G401.6 (cell line): ENCODE results near the gene EDN1.
"Not testable (repeated sequence)": the region's sequence is repeated elsewhere in the genome, so short reads cannot be mapped to it uniquely, and the experiment has no call there.

Experiments
- FAIRE-seq: peaks from 2 replicates; lab custom pipeline; 2012; peaks lifted over from hg19 to GRCh38; lab: Jason Lieb, UNC

The EDN1 gene

DNA sequence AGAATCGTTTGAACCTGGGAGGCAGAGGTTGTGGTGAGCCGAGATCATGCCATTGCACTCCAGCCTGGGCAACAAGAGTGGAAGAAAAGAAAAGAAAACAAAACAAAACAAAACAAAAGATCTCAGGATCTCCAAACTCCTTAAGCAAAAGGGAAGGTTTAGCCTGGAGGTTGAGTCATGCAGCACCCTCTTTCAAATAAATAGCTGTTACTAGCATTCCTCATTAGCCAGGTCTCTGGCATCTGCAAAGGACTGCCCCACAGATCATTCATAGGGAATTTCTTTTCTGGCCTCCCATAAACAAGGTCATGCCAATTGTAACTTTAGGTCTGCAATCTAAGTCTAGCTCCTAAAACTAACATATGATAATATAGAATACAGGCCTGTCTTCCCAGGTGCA lies 37.2 kb downstream of the EDN1 start:
- no peak for FAIRE-seq

DNA sequence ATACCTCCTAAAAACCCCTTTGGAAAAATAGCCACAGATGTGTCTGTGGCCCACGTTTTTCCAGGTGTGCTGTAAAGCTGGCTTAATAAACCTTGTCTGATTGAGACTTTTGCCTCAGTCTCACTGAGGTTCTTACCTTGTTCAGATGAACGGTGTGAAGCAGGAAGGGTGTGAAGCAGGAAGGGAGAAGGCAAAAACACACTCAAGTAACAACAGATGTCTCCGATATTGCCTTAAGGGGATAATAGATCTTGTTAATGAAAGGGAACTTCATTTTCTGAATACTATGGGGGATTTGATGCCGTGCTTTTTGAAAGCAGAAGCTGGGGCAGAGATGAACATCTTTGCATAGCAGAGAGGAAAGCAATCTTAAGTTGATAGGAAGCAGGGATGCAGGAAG lies 37.8 kb downstream of the EDN1 start:
- FAIRE-seq, result no peak

DNA sequence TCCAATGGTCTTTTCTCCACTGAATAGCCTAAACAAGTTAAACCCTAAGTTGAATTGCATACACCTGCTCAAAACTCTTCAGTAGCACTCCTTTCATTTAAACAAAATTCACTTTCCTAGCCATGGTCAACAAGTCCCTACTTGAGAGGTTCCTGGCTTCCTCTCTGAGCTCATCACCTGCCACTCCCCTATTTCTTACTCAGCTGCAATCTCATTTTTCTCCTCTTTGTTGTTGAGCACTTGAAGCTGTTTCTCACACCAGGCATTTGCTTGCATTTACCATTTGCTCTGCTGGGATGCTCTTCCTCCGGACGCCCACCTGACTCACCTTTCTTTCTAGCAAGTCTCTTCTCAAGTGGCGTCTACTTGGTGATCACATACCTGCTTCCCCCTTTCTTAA lies 38.5 kb downstream of the EDN1 start:
- FAIRE-seq, result no peak

DNA sequence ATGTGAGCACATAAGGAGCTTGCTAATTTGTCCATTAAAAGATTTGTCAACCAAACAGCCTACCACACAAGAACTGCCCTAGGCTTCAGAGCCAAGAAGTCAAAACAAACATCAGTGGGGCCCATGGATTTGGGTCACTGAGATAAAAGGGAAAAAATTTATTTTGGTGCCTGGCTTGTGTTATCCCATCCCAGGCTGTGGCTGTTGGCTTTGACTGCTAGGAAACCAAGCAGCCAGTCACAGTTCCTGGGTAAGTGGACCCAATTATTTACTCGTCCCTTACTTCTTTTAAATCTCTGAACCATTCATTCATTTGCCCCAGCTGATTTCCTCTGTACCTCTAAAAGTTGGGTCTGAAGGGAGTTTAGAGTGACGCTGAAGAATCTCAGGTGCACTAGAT lies 41.3 kb downstream of the EDN1 start:
- FAIRE-seq, result no peak

DNA sequence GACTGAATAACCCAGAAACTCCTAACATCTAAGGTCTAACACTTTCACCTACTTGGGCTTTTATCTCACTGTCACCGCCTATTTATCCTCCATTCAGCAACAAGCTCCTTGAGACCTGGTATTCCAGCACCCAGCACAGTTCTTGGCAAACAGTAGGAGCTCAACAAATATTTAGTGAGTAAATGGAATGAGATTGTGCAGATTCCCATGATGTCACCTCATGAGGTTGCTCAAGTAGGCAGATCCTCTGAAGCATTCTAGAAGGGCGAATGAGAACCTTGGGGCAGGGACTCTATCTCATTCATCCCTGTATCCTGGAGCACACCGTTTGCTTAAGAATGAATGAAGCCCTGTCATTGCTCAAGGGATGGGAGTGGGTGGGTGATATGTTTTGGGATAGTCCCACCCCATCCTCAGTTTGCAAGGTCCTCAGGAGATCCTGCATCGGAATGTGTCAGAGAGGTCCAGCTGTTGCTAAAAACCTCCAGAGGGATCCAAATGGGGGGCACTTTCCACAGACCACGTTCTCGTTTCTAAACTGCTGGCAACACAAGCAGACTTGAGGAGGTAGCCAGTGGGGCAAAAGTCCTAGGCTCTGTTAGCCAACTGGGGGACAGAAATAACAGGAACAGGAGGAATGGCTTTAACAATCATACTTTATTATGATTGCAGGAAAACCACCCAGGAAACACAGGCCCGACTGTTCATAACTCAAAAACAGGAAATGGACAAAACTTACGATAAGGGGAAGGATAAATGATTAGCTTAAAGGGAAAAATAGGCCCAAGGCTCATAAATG lies 42.0 kb downstream of the EDN1 start:
- no peak for FAIRE-seq

DNA sequence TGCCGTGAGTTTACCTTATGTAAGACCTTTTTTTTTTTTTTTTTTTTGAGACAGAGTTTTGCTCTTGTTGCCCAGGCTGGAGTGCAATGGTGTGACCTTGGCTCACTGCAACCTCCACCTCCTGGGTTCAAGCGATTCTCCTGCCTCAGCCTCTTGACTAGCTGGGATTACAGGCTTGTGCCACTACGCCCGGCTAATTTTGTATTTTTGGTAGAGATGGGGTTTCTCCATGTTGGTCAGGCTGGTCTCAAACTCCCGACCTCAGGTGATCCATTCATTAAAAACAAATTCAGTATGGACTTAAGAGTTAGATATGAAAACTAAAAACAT lies 42.6 kb downstream of the EDN1 start:
- not testable (repeated sequence) for FAIRE-seq

DNA sequence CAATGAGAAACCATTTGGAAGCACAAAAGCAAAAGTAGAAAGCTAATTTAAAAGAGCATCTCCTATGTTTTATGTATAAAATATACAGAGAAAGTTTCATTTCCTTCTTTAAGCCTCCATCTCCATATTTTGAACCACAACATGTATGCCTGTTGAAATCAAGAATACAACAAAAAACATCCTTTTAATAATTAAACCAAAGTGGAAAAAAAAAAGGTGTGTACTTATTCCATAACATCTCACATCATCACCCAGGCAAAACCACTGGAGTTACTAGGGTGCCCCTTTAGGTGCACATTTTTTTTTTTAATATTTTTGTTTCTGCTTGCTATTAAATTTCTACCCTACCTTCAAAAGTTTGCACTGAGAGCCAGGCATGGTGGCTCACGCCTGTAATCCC lies 43.0 kb downstream of the EDN1 start:
- no peak for FAIRE-seq

DNA sequence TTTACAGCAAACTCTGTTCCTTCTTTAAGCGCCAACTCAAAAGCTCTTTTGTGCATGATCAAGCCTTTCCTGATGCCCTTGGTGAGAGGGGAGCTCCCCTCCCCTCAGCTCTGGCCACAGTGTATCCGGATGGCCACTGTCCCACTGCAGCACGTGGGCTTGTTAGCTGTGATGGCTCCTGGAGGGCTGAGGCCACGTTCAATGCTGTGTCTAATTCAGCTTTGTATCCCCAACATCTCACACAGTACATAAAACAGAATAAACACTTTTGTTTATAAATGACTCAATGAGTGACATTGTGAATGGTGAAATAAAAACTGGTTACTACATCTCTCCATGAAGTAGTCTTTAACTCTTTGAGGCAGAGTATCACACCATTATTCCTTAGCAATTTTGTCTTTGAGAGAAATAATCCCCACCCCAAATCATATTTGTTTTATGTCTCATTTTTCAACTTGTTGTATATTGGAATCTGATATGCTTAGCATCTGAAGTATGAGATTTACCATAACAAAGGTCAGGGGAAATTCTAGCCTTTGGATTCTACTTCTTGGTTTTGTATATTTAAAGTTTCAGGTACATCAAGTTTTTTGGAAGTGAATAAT lies 44.5 kb downstream of the EDN1 start:
- no peak for FAIRE-seq

DNA sequence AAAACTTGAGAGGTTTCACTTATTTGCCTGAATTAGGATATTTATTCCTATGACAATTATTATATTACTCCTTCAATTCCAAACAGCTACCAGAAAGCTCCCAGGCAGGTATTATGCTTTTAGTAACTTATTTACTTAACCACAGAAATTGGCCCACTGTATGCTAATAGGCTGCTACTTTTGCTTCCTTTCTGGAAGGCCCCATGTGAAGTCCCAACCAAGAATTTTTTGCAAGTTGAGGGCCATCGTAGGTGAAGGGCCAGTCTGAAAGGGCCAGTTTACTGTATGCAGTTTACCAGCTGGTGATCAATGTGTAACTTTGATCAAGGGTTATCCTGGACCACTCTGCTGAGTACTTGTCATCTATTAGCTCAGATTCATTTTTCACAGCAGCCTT lies 45.0 kb downstream of the EDN1 start:
- no peak for FAIRE-seq

DNA sequence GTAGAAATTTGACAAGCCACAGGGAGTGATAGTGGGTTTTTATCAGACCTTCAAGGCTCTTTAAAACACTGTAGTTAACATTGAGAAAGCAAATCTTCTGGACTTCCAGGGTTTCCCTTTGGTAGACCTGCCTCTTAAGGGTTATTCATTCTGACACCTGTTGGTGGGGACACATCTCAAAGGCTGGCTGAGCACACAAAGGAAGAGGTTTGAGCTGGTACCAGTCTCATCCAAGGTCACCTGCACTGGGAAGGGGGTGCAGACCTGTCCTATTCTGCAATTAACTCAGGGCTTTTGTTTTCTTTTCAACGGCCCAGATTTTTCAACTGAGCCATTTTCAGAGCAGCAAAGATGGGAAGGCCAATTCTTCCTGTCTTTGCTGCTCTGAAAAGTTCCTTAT lies 45.6 kb downstream of the EDN1 start:
- no peak for FAIRE-seq

DNA sequence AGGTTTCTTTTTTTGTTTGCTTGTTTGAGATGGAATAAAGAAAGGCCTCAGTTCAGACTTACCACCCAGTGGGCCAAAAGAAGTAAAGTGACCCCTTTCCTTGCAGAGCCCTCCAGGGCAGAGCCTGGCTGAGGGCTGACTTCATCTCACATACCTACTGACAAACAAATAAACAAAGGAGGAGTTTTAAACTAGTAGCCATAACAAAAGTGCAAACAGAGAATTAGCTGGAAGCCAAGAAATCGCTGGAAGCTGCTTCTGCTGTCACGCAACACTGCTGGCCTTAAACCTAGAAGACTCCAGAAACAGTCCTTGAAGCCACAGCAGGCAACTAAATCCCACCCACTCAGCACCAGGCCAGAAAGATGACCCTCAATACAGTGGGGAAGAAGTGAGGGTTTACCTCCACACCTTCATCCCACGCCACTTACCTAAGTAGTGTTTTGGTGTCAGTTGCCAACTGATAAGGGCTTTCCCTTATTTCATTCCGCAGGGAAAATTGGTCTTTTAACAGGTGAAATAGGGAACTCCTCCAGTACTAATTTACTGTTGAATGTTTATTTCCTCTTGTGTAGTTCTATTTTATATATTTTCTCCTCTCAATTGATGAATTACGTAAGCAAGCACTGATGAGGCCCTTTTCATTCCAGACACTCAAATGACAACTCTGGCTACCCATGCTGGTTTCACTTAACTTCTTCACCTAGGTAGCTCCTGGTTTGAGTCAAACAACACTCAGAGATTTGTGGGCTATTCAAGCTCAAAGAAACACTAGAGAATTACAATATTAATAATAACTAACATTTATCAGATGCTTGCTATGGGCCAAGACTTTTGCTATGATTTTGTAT lies 46.2 kb downstream of the EDN1 start:
- FAIRE-seq, result no peak

DNA sequence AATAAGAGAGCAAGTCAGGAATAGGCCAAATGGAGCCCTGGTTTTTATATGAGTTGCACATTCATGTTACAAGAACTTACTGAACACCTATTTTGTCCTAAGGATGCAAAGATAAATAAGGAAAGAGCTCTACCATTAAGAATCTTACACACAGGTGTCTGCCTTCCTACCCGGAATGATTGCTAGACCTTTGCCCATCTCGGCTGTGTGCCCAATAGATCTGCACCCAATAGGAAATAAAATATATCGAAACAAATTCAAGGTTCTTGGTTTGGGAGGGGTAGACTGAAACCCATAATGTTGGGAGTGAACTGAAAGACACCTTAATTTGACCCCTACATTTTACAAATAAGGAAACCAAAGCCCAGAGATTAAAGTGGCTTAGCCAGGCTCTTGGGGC lies 48.9 kb downstream of the EDN1 start:
- no peak for FAIRE-seq

DNA sequence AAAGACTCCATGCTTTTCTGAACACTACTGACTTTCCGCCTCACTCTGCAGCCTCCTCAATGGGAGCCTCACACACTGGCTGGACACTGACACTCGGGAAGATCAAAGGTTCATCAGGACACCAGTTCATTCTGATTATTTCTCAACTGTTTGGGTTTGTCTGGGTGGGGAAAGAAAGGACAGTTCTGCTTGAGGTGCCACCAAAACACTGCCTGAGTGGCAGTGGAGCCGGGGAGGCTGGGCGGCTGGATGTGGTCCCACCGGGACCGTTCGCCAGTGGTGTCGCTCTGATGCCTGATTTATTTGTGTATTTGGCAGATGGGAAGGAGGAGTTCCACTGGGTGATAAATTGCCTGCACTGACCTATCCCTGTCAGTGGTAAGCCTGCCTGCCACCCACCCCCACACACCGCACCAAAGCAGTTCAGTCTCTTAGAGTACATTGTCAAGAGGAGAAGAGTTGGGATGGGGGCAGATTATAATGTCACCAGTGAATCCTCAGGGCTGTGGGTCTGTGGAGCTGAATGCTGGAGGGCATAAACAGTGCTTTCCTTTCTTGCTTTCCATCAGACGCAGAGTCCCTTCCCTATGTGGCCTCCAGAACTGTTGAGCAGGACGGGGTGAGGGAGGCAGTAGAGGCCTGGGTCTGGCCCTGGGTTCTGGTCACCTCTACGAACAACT lies 49.8 kb downstream of the EDN1 start:
- no peak for FAIRE-seq

DNA sequence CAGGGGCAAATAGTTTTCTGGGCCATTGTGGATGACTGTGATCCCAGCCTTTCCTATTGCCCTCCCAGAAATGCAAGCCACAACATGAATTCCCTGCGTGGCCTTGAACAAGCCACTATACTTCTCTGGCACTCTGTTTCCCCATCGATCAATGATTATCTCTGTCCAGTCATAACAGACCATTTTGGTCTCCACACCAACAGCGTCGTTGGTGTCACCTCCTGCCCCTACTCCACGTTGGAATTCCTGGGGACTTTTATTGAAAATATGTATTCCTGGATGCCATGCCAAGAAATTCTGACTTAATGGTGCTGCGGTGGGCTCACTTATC lies 50.3 kb downstream of the EDN1 start:
- FAIRE-seq, result no peak

DNA sequence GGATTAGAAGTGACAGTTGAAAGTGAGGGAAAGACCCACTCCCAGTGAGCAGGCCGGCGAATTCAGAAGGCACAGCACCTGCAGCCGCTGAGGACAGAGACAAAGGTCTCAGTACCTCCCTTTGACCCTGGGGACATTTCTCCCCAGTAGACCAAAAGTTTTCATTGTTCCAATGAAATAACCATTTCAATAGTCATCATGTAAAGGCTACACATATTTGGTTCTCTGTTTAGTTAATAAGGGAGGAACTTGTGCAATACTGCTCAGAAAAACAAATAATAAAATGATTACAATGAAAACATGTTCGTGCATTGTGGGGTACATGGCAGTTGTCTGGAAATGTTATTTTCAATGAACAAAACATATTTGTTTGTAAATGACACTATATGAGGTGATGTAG lies 52.5 kb downstream of the EDN1 start:
- FAIRE-seq, result no peak

DNA sequence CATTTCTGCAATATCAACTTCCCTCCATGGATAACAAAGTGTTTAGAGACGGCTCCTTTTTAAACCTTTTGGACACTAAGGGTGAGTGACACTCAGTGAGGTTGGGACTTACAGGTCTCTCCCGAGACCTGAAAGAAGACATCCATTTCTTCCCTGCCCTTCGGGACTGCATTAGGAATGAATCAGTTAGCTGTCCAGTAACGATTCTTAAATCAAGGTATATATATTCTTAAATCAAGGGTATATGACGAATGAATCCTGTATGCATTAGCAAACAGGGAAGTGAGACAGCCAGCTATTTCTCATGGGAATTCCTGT lies 52.9 kb downstream of the EDN1 start:
- no peak for FAIRE-seq

DNA sequence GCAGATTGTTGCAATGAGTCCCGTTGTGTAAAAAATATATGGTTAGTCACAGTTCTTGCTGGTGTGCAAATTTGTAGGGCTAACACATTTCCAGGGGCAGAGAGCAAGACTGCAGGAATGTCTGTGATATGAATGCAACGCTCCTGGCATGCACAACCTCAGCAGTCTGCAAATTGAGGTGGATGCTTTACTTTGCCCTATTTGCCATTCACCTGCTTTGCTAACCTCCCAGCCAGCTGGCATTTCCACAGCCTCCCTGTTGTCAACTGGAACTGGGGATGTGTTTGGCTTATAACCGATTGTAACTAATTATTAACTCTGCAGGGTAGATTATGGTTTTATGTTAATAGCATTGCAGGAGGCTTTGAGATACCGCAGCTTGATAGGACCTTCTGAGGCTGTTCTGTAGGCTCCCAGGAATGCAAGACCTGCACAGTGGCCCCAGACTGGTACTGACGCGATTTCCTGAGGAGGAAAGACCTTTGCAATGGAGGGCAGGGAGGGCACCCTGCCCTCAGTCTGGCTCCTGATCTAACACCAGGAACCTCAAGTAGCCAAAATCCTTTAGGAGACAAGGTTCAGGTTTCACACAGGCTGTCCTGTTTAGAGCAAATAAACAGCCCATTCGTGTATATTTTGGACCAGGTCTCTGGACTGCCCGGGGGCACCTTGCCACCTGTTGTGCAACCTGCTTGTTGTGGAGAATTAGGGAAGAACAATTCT lies 53.4 kb downstream of the EDN1 start:
- no peak for FAIRE-seq

DNA sequence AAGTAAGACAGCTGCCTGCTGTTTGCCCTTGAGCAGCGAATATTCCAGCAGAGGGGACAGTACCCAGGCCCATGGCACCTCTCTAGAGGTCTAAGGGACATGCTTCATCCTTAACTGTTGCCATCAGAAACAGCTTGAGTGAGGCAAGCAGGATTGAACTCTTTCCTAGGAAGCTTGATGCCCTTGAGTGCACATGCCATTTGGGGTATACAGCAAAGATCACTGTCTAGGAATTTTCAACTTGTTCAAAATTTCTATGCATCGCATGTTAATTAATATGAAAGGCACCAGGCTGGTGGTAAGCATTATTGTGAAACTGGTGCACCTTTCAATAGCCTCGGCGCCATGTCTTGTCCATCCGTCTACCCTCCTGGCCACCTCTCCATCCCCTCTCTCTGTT lies 54.1 kb downstream of the EDN1 start:
- FAIRE-seq, result no peak

DNA sequence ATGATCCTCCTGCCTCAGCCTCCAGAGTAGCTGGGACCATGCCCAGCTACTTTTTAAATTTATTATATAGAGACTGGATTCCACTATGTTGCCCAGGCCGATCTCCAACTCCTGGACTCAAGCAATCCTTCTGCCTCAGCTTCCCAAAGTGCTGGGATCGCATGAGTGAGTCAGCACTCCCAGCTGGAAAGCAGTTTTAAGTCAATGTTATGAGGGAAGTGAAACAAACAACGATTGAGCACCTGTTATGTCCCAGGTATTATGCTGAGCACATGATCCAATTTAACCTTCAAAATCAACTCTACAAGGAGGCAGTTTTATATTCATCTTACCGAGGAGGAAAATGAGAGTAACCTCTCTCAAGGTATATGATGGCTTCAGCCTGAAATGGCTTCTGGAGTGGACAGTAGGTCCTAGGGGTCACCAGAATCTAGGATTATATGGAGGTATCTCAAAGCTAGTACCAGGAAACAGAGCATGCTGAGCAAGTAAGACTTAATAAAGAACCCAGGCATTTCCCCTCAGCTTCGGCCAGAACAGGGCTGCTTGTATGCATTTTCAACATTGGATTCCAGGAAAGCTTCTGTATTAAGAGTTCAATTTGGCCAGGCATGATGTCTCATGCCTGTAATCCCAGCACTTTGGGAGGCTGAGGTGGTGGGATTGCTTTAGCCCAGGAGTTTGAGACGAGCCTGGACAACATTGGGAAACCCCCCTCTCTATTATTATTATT lies 55.0 kb downstream of the EDN1 start:
- no peak for FAIRE-seq

DNA sequence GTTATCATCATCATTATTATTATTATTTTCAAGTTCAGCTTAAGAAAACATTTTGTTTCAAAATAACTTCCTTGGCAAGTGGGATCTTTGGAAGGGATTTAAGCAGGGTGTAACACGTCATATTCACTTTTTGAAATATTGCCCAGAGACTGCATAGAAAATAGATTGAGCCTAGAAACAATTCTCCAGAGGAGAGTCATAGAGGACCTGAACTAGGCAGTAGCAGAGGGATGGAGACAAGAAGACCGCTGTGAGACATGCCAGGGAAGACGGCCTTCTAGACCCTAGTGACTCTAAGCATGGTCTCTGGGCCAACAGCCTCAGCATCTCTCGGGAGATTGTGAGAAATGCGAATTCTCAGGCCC lies 55.5 kb downstream of the EDN1 start:
- no peak for FAIRE-seq
